Fibroblast of lung (primary cell): ENCODE measurements around the gene ATRX. TPM values are rescaled to one million over a fixed set of nuclear protein-coding genes. Genes with fewer than 3 reads are reported as not detected.

Source experiments
- DNase-seq, 2 donors: peaks; one replicate each; pipeline versions ENCODE4 v3.0.0 to v3.0.0-alpha.2; 2010; ENCODE audit warnings: low read depth in 2 of 2
- H2AFZ ChIP-seq: 2 replicates; pipeline ENCODE4 v1.5.1; 2012; ENCODE audit warnings: low read length, control low read depth, inconsistent platforms
- H3K27ac ChIP-seq: 2 replicates; pipeline ENCODE4 v1.5.1; 2011; ENCODE audit warnings: low read length, control low read depth; ENCODE audit not compliant: insufficient read depth
- H3K27me3 ChIP-seq: 2 replicates; pipeline ENCODE4 v1.5.1; 2011; ENCODE audit warnings: mild to moderate bottlenecking, low read length; ENCODE audit not compliant: control insufficient read depth, insufficient read depth
- H3K36me3 ChIP-seq: 2 replicates; pipeline ENCODE4 v1.5.1; 2011; ENCODE audit warnings: low read length; ENCODE audit not compliant: control insufficient read depth, insufficient read depth
- H3K4me1 ChIP-seq: 2 replicates; pipeline ENCODE4 v1.5.1; 2011; ENCODE audit warnings: low read length; ENCODE audit not compliant: control insufficient read depth, insufficient read depth; ENCODE audit errors: extremely low read depth
- H3K4me2 ChIP-seq: 2 replicates; pipeline ENCODE4 v1.5.1; 2011; ENCODE audit warnings: low read length, control low read depth; ENCODE audit not compliant: insufficient read depth; ENCODE audit errors: extremely low read depth
- H3K4me3 ChIP-seq, 4 experiments: fragments of 200-600 bp in 1 of 4; sonication (generic) in 1 of 4; replicated peaks in 1 of 4; 2 replicates each; pipeline ENCODE4 v1.5.1; 2011 to 2016; ENCODE audit warnings: low read length in 4 of 4, low read depth in 3 of 4, mild to moderate bottlenecking in 3 of 4, control low read depth in 2 of 4, inconsistent platforms in 1 of 4, mixed read lengths in 1 of 4; ENCODE audit not compliant: insufficient read depth in 1 of 4; ENCODE audit errors: control extremely low read depth in 1 of 4
- H3K79me2 ChIP-seq: 2 replicates; pipeline ENCODE4 v1.5.1; 2012; ENCODE audit warnings: mild to moderate bottlenecking, low read length, inconsistent platforms; ENCODE audit not compliant: control insufficient read depth, insufficient read depth
- H3K9ac ChIP-seq: 2 replicates; pipeline ENCODE4 v1.5.1; 2011; ENCODE audit warnings: mild to moderate bottlenecking, low read length, control low read depth; ENCODE audit not compliant: insufficient read depth
- H3K9me3 ChIP-seq: 2 replicates; pipeline ENCODE4 v1.5.1; 2012; ENCODE audit warnings: low read depth, low read length; ENCODE audit not compliant: control insufficient read depth, insufficient read depth
- H4K20me1 ChIP-seq: 2 replicates; pipeline ENCODE4 v1.5.1; 2011; ENCODE audit warnings: low read length; ENCODE audit not compliant: control insufficient read depth, insufficient read depth; ENCODE audit errors: extremely low read depth
- EZH2 ChIP-seq: IDR thresholded peaks from 2 replicates; pipeline ENCODE4 v1.5.1; 2012; ENCODE audit warnings: low read length, control low read depth, mild to moderate bottlenecking; ENCODE audit errors: missing control alignments
- polyA plus RNA-seq, 2 donors: library from polyadenylated mRNA; depleted of rRNA in 1 of 2; stranded (reverse) in 1 of 2; unstranded in 1 of 2; fragments of >200 nt; gene quantifications; 2 replicates each; pipeline ENCODE4 v1.2.1, GENCODE V29; 2011 to 2012; ENCODE audit warnings: missing spikeins in 1 of 2
- total RNA-seq: library from RNA; depleted of rRNA; stranded (reverse); fragments of >200 nt; gene quantifications from 2 replicates; pipeline ENCODE4 v1.2.1, GENCODE V29; 2014
- TF ChIP-seq, protein P1 (sequence below), 2 donors: IDR thresholded peaks in 1 of 2; conservative IDR thresholded peaks in 1 of 2; 1 replicate in 1 of 2; 2 replicates in 1 of 2; pipeline ENCODE4 v1.5.1; 2011 to 2012; ENCODE audit warnings: low read length in 2 of 2, control low read depth in 1 of 2, inconsistent platforms in 1 of 2, low read depth in 1 of 2, mild to moderate bottlenecking in 1 of 2

ATRX gene
- total and polyA plus RNA-seq, 2 donors (not counting 1 experiment from before 2014, with no cell fraction given), result 52.6 to 100 TPM

DNA sequence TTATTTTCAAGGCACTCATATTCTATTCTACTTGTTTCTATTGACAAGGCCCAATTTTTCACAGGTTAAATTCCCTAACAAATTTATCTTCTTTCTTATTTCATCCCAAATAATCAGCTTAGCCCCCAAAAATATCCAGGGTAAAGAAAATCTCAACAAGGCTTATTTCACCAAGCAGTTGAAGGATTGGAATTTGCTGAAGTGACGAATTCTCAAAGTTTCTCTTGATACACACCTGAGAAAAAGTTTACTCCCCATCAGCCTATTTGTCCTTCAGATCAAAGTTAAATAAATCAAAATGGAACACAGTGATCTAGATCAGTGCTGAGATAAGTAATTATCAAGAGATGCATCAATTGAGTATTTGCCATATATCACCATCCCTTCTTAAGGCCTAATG is 106.9 kb downstream of the ATRX start:
- Histone ChIP-seq H3K9me3 (no peaks in the 10 kb centered on the region), H3K27ac (no peak overlapping the region), H3K4me3 (no peak overlapping the region), H3K27me3 (no peaks in the 10 kb centered on the region), H3K4me1 (no peaks in the 10 kb centered on the region), H2AFZ (no peak overlapping the region), H3K79me2 (no peaks in the 10 kb centered on the region), H3K4me2 (no peak overlapping the region), H3K36me3 (peaks cover 1% of the 10 kb centered on the region), H4K20me1 (no peaks in the 10 kb centered on the region), H3K9ac (no peak overlapping the region)
- DNase-seq, result no peak
- no peak for TF ChIP-seq EZH2
- TF ChIP-seq, protein P1, sequence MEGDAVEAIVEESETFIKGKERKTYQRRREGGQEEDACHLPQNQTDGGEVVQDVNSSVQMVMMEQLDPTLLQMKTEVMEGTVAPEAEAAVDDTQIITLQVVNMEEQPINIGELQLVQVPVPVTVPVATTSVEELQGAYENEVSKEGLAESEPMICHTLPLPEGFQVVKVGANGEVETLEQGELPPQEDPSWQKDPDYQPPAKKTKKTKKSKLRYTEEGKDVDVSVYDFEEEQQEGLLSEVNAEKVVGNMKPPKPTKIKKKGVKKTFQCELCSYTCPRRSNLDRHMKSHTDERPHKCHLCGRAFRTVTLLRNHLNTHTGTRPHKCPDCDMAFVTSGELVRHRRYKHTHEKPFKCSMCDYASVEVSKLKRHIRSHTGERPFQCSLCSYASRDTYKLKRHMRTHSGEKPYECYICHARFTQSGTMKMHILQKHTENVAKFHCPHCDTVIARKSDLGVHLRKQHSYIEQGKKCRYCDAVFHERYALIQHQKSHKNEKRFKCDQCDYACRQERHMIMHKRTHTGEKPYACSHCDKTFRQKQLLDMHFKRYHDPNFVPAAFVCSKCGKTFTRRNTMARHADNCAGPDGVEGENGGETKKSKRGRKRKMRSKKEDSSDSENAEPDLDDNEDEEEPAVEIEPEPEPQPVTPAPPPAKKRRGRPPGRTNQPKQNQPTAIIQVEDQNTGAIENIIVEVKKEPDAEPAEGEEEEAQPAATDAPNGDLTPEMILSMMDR (conservative IDR thresholded peaks at IDR 0.05 in 1 of 2, IDR thresholded peaks at IDR 0.05 in 1 of 2; ENCODE audit: low read depth in 1 of 2, low read length in 2 of 2), result no peak

DNA sequence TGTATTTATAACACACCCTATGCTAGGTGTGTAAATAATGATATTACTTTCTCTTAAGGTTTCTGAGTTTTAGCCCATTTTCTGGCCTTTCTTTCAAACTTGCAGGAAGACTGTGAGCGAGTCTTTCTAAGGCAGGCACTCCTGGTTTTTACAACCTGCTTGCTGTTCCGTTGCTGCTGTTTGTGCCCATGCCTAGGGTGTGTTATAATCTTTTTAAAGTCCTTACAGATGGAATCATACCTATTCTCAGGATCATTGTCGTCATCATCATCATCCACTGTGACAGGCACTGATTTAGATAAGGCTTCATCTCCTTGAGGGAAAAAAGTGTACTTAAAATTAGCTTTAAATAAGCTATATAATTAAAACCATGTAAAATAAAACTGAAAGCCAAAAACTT is 110.0 kb downstream of the ATRX start:
- Histone ChIP-seq H3K27ac (no peak overlapping the region), H3K36me3 (no peaks in the 10 kb centered on the region), H2AFZ (no peak overlapping the region), H3K4me2 (no peak overlapping the region), H3K9ac (no peak overlapping the region), H3K79me2 (no peaks in the 10 kb centered on the region), H3K4me1 (no peaks in the 10 kb centered on the region), H3K27me3 (no peaks in the 10 kb centered on the region), H4K20me1 (no peaks in the 10 kb centered on the region), H3K9me3 (no peaks in the 10 kb centered on the region), H3K4me3 (no peak overlapping the region)
- TF ChIP-seq EZH2, result no peak
- TF ChIP-seq, protein P1 (conservative IDR thresholded peaks at IDR 0.05 in 1 of 2, IDR thresholded peaks at IDR 0.05 in 1 of 2; ENCODE audit: low read depth in 1 of 2, low read length in 2 of 2), result no peak
- DNase-seq, result no peak

DNA sequence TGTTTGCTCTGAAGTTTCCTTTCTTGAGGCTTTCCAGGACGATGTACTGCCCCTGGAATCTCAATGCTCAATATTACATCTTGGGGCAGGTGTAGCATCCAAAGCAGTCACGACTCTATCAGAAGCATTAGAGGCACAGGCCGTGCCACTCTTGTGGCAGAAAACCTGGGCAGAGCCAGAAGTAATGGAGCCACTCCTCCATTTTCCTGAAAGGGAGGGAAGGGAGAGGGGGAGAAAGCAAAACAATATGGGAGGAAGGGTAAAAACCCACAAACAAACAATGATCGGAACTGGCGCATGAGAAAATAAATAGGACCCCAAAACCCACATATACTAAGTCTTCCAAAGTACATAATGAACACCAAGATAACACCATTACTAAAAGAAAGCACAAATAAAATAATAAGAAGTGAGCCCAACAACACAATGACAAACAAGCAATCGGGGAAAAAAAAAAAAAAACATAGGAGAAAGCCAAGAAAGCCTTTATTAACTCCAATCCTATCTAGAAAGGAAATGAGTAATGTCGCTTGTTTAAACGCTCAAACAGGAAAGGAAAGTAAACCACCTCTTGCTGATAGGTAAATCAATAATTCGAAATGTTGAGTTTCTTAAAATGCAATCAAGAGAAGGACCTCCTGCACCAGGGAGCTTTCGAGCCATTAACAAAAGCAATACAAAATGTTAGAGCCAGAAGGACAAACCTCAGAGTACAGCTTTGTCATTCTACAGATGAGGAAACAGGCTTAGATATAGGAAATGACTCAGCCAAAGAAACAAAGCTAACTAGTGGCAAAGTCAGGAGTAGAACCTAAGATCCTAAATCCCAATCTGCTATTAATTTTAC is 117.4 kb downstream of the ATRX start:
- Histone ChIP-seq H3K4me1 (no peaks in the 10 kb centered on the region), H3K4me2 (no peak overlapping the region), H2AFZ (no peak overlapping the region), H3K9ac (no peak overlapping the region), H3K36me3 (no peaks in the 10 kb centered on the region), H3K9me3 (no peaks in the 10 kb centered on the region), H3K27me3 (no peaks in the 10 kb centered on the region), H3K4me3 (no peak overlapping the region), H4K20me1 (no peaks in the 10 kb centered on the region), H3K27ac (no peak overlapping the region), H3K79me2 (no peaks in the 10 kb centered on the region)
- peak; percentile 21 to 59 for DNase-seq
- TF ChIP-seq EZH2, result no peak
- TF ChIP-seq, protein P1 (conservative IDR thresholded peaks at IDR 0.05 in 1 of 2, IDR thresholded peaks at IDR 0.05 in 1 of 2; ENCODE audit: low read depth in 1 of 2, low read length in 2 of 2), result no peak
